Activated effector memory CD4-positive, alpha-beta T cell treated with Interleukin-2 at 50 U/mL for 16 hours (primary cell): ENCODE data around the gene TPCN2.

Experiments used
- DNase-seq: peaks from one replicate; pipeline ENCODE4 v3.0.0-alpha.2; 2020

TPCN2 gene

GRCh38 chr11:69097263-69097662 lies 48.5 kb downstream of the TPCN2 start:
- DNase-seq: no peak

GRCh38 chr11:69099180-69099579 lies 50.4 kb downstream of the TPCN2 start:
- DNase-seq: no peak

GRCh38 chr11:69100454-69101114 lies 51.9 kb downstream of the TPCN2 start:
- DNase-seq: no peak

GRCh38 chr11:69101115-69101791 lies 52.5 kb downstream of the TPCN2 start:
- DNase-seq: peak; percentile 52

- DNase-seq: no peak
Observed at GRCh38 chr11:69101792-69102695, 53.3 kb downstream of the TPCN2 start.

GRCh38 chr11:69102732-69103615 lies 54.2 kb downstream of the TPCN2 start:
- no peak for DNase-seq

- DNase-seq: no peak
Observed at GRCh38 chr11:69104212-69104855, 55.6 kb downstream of the TPCN2 start.

- DNase-seq: no peak
Observed at GRCh38 chr11:69104856-69105395, 56.2 kb downstream of the TPCN2 start.

- DNase-seq: no peak
Observed at GRCh38 chr11:69105461-69106030, 56.8 kb downstream of the TPCN2 start.

GRCh38 chr11:69106031-69106811 lies 57.5 kb downstream of the TPCN2 start:
- no peak for DNase-seq

- DNase-seq: no peak
Observed at GRCh38 chr11:69107413-69107812, 58.7 kb downstream of the TPCN2 start.

- DNase-seq: no peak
Observed at GRCh38 chr11:69108030-69108429, 59.3 kb downstream of the TPCN2 start.

- DNase-seq: no peak
Observed at GRCh38 chr11:69108559-69108958, 59.8 kb downstream of the TPCN2 start.

- no peak for DNase-seq
Observed at GRCh38 chr11:69109101-69109500, 60.4 kb downstream of the TPCN2 start.

- DNase-seq: no peak
Observed at GRCh38 chr11:69110451-69110850, 61.7 kb downstream of the TPCN2 start.

GRCh38 chr11:69111624-69112542 lies 63.2 kb downstream of the TPCN2 start:
- DNase-seq: no peak

GRCh38 chr11:69113226-69113625 lies 64.5 kb downstream of the TPCN2 start:
- no peak for DNase-seq

- no peak for DNase-seq
Observed at GRCh38 chr11:69113646-69114340, 65.1 kb downstream of the TPCN2 start.

GRCh38 chr11:69114362-69114761 lies 65.6 kb downstream of the TPCN2 start:
- DNase-seq: no peak
